GM21515 (cell line): ENCODE results near the gene SPATA19.
A peak's percentile ranks its signal among the peaks of the same experiment; 100 is the strongest.

Experiments used
- ATAC-seq: cut with Tn5 transposase; IDR thresholded peaks from one replicate; pipeline ENCODE4 v1.9.1; 2021; ENCODE audit not compliant: unreplicated experiment

Gene SPATA19

GRCh38 chr11:133835593-133836548 is 9.4 kb downstream of the SPATA19 start:
- no peak for ATAC-seq

- peak; percentile 84 for ATAC-seq
Observed at GRCh38 chr11:133834682-133835592, 10.4 kb downstream of the SPATA19 start.

GRCh38 chr11:133833898-133834681 is 11.2 kb downstream of the SPATA19 start:
- ATAC-seq: no peak

GRCh38 chr11:133832991-133833897 is 12.1 kb downstream of the SPATA19 start:
- no peak for ATAC-seq

- no peak for ATAC-seq
Observed at GRCh38 chr11:133832096-133832990, 13.0 kb downstream of the SPATA19 start.

GRCh38 chr11:133830931-133831907 is 14.1 kb downstream of the SPATA19 start:
- no peak for ATAC-seq

- ATAC-seq: no peak
Observed at GRCh38 chr11:133829566-133829965, 15.7 kb downstream of the SPATA19 start.

- ATAC-seq: no peak
Observed at GRCh38 chr11:133828871-133829270, 16.4 kb downstream of the SPATA19 start.

GRCh38 chr11:133827556-133827955 is 17.8 kb downstream of the SPATA19 start:
- ATAC-seq: no peak

GRCh38 chr11:133826866-133827265 is 18.4 kb downstream of the SPATA19 start:
- ATAC-seq: no peak

GRCh38 chr11:133825666-133826065 is 19.6 kb downstream of the SPATA19 start:
- no peak for ATAC-seq

GRCh38 chr11:133825156-133825555 is 20.2 kb downstream of the SPATA19 start:
- no peak for ATAC-seq

- ATAC-seq: no peak
Observed at GRCh38 chr11:133824593-133824992, 20.7 kb downstream of the SPATA19 start.

- ATAC-seq: no peak
Observed at GRCh38 chr11:133823614-133824013, 21.7 kb downstream of the SPATA19 start.

- no peak for ATAC-seq
Observed at GRCh38 chr11:133823211-133823610, 22.1 kb downstream of the SPATA19 start.

- ATAC-seq: no peak
Observed at GRCh38 chr11:133821776-133822175, 23.5 kb downstream of the SPATA19 start.

GRCh38 chr11:133819746-133820315 is 25.5 kb downstream of the SPATA19 start:
- no peak for ATAC-seq
